Activated T-cell treated with anti-CD3 and anti-CD28 coated beads, Interleukin-2, amount 50 U/mL, for 1 hour (primary cell): ENCODE measurements around the gene LITAF.

Experiments
- DNase-seq: peaks from one replicate; pipeline ENCODE4 v3.0.0-alpha.2; 2020

The LITAF gene

GRCh38 chr16:11586856-11587642 is at the start of gene LITAF:
Gene LITAF (minus strand): TSS chr16:11586919. CDS start chr16:11556730, 30,189 bp downstream.
- DNase-seq: peak; percentile 68

DNA sequence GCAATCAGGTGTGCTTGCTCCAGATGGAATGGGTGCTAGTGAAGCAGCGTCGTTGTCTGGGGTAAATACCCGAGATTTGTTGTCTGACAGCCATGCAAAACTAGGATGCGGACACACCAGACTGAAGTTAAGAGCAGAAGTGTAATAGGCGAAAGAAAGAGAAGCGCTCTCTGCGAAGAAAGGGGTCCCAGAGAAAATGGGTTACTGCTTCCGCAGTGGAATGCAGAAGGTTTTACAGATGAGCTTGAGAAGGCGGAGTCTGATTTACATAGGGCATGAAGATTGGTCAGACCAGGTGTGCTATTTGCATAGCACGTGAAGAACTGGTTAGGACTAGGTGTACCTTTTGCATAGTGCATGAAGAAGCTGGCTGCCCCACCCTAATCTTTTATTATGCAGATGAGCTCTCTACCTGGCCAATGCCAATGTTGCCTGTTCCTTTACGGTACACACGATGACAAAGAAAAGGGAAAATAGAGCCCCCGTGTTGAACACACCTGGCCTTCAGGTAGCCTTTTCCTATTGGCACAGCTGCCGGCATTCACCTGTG is 49.5 kb upstream of the LITAF start:
- DNase-seq: no peak

- no peak for DNase-seq
Measured at GRCh38 chr16:11635679-11636171, 49.0 kb upstream of the LITAF start.

DNA sequence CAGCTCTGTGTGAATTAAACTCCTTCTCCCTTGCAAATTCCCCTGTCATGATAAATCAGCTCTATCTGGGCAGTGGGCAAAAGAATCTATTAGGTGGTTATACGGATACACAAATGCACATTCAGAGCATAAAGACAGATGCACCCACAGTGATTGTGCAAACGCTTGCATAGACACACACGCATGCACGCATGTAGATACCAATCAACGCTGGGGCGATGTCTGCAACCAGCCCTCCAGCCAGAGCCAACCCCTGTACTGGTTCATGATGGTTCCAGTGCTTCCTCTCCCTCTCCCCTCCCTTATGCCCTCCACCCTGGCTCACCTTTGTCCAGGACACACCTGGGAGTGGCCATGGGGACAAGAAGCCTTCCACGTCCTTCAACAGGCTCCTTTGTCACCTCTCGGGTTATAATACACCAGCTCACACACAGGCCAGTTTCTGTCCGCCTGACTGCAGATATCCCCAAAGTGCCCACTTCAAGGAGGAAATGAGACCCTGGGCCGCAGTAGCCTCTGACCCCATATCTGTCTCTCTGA is 48.5 kb upstream of the LITAF start:
- DNase-seq: no peak

DNA sequence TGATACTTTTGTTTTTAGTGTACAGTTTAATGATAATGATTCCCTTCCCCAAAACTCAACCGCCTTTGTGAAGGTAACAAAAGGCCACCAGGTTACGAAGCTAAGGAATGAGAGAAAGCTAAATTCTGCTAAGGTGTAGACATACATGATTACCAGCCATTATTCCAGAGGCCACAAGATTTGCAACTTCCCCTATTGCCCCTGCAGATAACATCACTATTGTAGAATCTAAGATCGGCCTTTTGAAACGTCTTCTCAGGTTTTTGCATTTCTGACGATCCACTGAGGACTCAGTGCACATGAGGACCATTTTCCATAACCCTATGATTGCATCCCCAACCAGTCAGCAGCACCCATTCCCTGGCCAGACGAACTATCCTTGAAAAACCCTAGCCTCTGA is 47.6 kb upstream of the LITAF start:
- DNase-seq: no peak

- DNase-seq: no peak
Measured at GRCh38 chr16:11633113-11633512, 46.4 kb upstream of the LITAF start.

GRCh38 chr16:11632455-11632939 is 45.8 kb upstream of the LITAF start:
- DNase-seq: no peak

DNA sequence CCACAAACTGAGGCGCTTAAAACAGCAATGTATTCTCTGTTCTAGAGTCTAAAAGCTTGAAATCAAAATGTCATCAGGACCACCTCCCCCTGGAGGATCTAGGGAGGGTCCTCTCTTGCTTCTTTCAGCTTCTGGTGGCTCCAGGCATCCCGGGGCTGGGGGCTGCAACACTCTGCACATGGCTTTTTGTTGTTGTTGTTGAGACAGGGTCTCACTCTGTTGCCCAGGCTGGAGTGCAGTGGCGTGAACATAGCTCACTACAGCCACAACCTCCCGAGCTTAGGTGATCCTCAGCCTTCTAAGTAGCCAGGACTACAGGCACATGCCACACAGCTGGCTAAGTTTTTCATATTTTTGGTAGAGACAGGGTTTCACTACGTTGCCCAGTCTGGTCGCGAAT is 44.5 kb upstream of the LITAF start:
- DNase-seq: no peak

- DNase-seq: no peak
Measured at GRCh38 chr16:11630768-11631056, 44.0 kb upstream of the LITAF start.

- DNase-seq: no peak
Measured at GRCh38 chr16:11630046-11630767, 43.5 kb upstream of the LITAF start.

DNA sequence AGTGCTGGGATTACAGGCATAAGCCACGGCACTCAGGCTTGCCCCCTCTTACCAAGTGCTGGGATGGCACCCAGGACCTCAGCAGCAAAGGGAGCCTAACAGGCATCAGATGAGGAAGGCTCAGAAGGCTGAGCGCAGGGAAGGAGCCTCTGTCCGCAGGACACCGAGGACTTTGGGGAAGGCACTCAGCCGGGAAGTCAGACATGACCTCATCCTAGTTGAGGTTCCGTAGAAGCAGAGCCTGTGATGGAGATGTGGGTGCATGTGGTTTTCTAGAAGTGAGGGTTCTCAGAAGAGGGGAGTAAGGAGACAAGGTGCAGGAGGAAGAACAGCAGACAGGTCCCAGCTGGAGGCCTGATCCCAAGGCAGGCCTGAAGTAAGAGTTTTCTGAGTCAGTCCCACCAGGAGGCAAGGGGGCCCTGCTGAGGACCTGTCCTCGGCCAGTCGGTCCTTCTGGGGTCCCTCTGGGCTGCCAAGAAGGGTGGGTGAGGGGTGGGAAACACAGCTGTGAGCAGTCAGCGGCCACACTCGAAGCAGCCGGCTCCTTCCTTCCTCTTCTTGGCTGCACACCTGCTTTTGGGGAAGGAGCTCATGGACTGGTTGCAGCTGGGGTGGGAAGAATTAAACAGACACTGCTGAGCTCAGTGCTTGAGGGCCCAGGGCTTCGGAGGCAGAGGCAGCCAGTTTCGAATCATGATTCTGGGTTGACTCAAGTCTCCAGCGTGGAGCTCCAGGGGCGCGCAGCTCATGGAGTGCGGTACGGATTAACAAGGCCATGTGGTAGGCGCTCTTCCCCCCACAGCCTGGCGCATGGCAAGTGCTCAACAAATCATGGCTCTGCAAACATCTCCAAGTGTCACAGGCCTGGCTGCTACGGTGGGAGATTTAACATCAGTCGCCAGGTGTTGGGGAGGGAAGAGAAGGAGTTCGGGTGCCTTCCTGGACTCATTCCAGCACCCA is 42.6 kb upstream of the LITAF start:
- DNase-seq: no peak

DNA sequence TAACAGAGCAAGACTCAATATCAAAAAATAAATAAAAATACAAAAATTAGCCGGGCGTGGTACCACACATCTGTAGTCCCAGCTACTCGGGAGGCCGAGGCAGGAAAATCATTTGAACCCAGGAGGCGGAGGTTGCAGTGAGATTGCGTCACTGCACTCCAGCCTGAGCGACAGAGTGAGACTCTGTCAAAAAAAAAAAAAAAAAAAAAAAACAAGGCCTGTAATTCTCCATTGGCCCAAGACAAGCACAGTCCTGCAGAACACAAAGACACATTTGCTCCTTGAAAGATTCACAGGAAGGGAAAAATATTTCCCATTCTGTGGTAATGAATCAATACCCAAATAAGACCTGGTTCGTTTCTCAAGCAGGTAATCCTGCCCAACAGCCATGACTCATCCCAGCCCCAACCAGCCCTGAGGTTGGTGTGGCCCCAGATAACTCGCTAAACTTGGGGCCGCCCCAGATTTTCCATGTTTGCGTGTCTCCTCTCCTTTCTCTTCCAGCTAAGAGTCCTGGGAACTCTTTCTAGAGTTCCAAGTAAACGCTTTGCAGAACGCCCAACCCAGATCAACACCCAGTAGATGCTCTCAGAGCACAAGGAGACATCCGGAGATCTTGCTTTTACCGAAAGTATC is 41.2 kb upstream of the LITAF start:
- DNase-seq: no peak

DNA sequence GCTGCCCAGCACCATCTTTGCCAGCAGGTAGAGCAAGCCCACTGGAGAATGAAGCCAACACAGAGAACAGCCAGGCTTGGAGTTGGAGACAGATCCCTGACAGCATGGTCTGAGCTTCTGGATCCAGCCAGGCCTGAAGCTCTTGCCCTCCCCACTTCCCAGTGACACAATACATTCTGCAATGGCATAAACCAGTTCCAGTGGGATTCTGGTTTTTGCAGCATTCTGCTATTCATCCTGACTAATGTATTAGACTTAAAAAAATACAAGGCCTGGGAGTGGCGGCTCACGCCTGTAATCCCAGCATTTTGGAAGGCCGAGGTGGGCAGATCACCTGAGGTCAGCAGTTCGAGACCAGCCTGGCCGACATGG is 40.6 kb upstream of the LITAF start:
- no peak for DNase-seq

GRCh38 chr16:11626657-11627291 is 40.1 kb upstream of the LITAF start:
- DNase-seq: no peak

DNA sequence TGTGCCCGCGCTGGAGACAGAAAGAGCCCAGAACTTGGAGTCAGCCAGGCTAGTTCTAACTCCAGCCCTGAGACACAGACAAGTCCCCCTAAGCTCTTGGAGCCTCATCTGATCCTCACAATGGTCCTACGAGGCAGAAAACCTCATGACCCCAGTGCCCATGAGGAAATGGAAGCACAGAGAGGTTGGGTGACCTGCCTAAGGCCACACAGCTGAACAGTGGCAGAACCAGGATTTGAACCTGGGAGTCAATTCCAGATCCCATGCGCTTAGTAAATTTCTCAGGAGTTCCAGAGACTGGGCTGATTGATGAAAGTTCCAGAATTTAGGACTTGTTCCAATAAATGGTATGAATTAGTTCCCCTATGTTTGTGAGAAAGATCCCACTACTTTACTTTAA is 39.0 kb upstream of the LITAF start:
- no peak for DNase-seq

- DNase-seq: no peak
Measured at GRCh38 chr16:11624636-11625607, 38.2 kb upstream of the LITAF start.

GRCh38 chr16:11624205-11624604 is 37.5 kb upstream of the LITAF start:
- DNase-seq: no peak

- DNase-seq: peak; percentile 64
Measured at GRCh38 chr16:11621920-11622651, 35.4 kb upstream of the LITAF start.

GRCh38 chr16:11621539-11621919 is 34.8 kb upstream of the LITAF start:
- peak; percentile 25 for DNase-seq
